GM12878 (cell line): ENCODE data around the gene GABRG2. TPM values are rescaled to one million over a fixed set of nuclear protein-coding genes. Genes with fewer than 3 reads are reported as not detected.

Experiments
- ATAC-seq: fragments of 200-7000 bp; cut with Tn5 transposase; 3 replicates; pipeline ENCODE4 v1.9.1; 2020; ENCODE audit warnings: mild to moderate bottlenecking, moderate library complexity
- BruUV-seq: library from RNA; stranded (reverse); fragments of 400-500 nt; replicated peaks from 2 replicates; lab custom pipeline; 2021; lab: Mats Ljungman, UMichigan
- CTCF ChIA-PET: fragments of 300-600 bp; sonication (Branson Sonifier 250); formaldehyde crosslinking; extraction: SDS; loops from one replicate; lab custom pipeline; 2021; ENCODE audit warnings: inconsistent platforms; lab: Yijun Ruan, JAX
- POLR2A ChIA-PET: fragments of 350-600 bp; formaldehyde crosslinking; extraction: SDS; loops from one replicate; lab custom pipeline; 2021; ENCODE audit warnings: inconsistent platforms; lab: Charles Lee
- RAD21 ChIA-PET: fragments of 300-600 bp; sonication (Branson Sonifier 250); formaldehyde crosslinking; loops from one replicate; lab custom pipeline; 2023; ENCODE audit warnings: antibody characterized with exemption; ENCODE audit not compliant: unreplicated experiment; lab: Charles Lee
- SMC1A ChIA-PET: fragments of 300-600 bp; sonication (Branson Sonifier 250); formaldehyde crosslinking; loops from one replicate; lab custom pipeline; 2023; ENCODE audit not compliant: unreplicated experiment, uncharacterized antibody; lab: Charles Lee
- DNase-seq: peaks from one replicate; pipeline ENCODE4 v3.0.0-alpha.2; 2011; ENCODE audit warnings: low read depth, low spot score
- FAIRE-seq: peaks from 3 replicates; lab custom pipeline; 2011; peaks lifted over from hg19 to GRCh38; lab: Jason Lieb, UNC
- H2AFZ ChIP-seq: 2 replicates; pipeline ENCODE4 v1.6.0; 2011; ENCODE audit warnings: low read depth, low read length, control low read depth; ENCODE audit not compliant: control insufficient read depth
- H3K27ac ChIP-seq: 2 replicates; pipeline ENCODE4 v1.5.1; 2011; ENCODE audit warnings: control low read depth; ENCODE audit not compliant: control insufficient read depth, insufficient read depth
- H3K27me3 ChIP-seq, 2 experiments: replicated peaks in 1 of 2; 2 replicates each; pipeline versions ENCODE4 v1.6.0 to v1.6.1; 2011; ENCODE audit warnings: low read length in 1 of 2; ENCODE audit not compliant: control insufficient read depth in 2 of 2, insufficient read depth in 2 of 2
- H3K36me3 ChIP-seq, 2 experiments: 2 replicates each; pipeline ENCODE4 v1.5.1; 2011; ENCODE audit warnings: low read length in 1 of 2; ENCODE audit not compliant: control insufficient read depth in 2 of 2, insufficient read depth in 2 of 2
- H3K4me1 ChIP-seq: 2 replicates; pipeline ENCODE4 v1.6.1; 2011; ENCODE audit warnings: mild to moderate bottlenecking, low read length, moderate library complexity, mixed read lengths; ENCODE audit not compliant: control insufficient read depth, insufficient read depth
- H3K4me2 ChIP-seq: 2 replicates; pipeline ENCODE4 v1.6.0; 2011; ENCODE audit warnings: control low read depth; ENCODE audit not compliant: control insufficient read depth, insufficient read depth
- H3K4me3 ChIP-seq: fragments of 200-600 bp; sonication (generic); 2 replicates; pipeline ENCODE4 v1.5.1; 2016
- H3K79me2 ChIP-seq: 2 replicates; pipeline ENCODE4 v1.6.0; 2011; ENCODE audit warnings: low read length; ENCODE audit not compliant: control insufficient read depth, insufficient read depth
- H3K9ac ChIP-seq: 2 replicates; pipeline ENCODE4 v1.8.0; 2011; ENCODE audit warnings: low read length, control low read depth, mixed read lengths; ENCODE audit not compliant: control insufficient read depth, insufficient read depth
- H3K9me3 ChIP-seq: replicated peaks from 3 replicates; pipeline ENCODE4 v1.5.1; 2011; ENCODE audit warnings: mild to moderate bottlenecking, low read length; ENCODE audit not compliant: control insufficient read depth, insufficient read depth
- H4K20me1 ChIP-seq: 2 replicates; pipeline ENCODE4 v1.6.0; 2011; ENCODE audit not compliant: control insufficient read depth, insufficient read depth
- ASH2L ChIP-seq: fragments of 300-600, 200-600 bp; sonication (generic); IDR thresholded peaks from 2 replicates; pipeline ENCODE4 v1.6.1; 2017; ENCODE audit warnings: low read depth, mild to moderate bottlenecking, borderline replicate concordance
- ATF3 ChIP-seq: IDR thresholded peaks from 2 replicates; pipeline ENCODE4 v1.6.1; 2011; ENCODE audit warnings: low read depth, mild to moderate bottlenecking, low read length, moderate library complexity, borderline replicate concordance; ENCODE audit errors: extremely low read depth
- BCL11A ChIP-seq: IDR thresholded peaks from 2 replicates; pipeline ENCODE4 v1.6.1; 2011; ENCODE audit warnings: low read depth, low read length
- BHLHE40 ChIP-seq, 2 experiments: fragments of 450-650 bp in 1 of 2; IDR thresholded peaks; 2 replicates each; pipeline ENCODE4 v1.6.1; 2011 to 2017; ENCODE audit warnings: low read depth in 2 of 2, borderline replicate concordance in 1 of 2, improper control_type of control experiment in 1 of 2, low read length in 1 of 2, mild to moderate bottlenecking in 1 of 2
- CEBPB ChIP-seq, 2 experiments: fragments of 150-350 bp in 1 of 2; IDR thresholded peaks; 2 replicates each; pipeline ENCODE4 v1.6.1; 2012 to 2014; ENCODE audit warnings: low read depth in 2 of 2, low read length in 2 of 2, borderline replicate concordance in 1 of 2, inconsistent platforms in 1 of 2
- IKZF1 ChIP-seq: fragments of 450-650 bp; conservative IDR thresholded peaks from 2 replicates; pipeline ENCODE4 v1.6.1; 2017; ENCODE audit warnings: antibody characterized with exemption, mild to moderate bottlenecking
- JUNB ChIP-seq: IDR thresholded peaks from 2 replicates; pipeline ENCODE4 v1.6.1; 2016; ENCODE audit warnings: antibody characterized with exemption, mild to moderate bottlenecking
- NKRF ChIP-seq: fragments of 450-650 bp; conservative IDR thresholded peaks from 2 replicates; pipeline ENCODE4 v1.6.1; 2017; ENCODE audit warnings: mild to moderate bottlenecking, moderate library complexity
- RB1 ChIP-seq: fragments of 450-650 bp; formaldehyde crosslinking; IDR thresholded peaks from 2 replicates; pipeline ENCODE4 v1.6.1; 2017; ENCODE audit warnings: mild to moderate bottlenecking, borderline replicate concordance
- RELA ChIP-seq: fragments of 450-650 bp; IDR thresholded peaks from 2 replicates; pipeline ENCODE4 v1.8.0; 2014; ENCODE audit warnings: borderline replicate concordance; ENCODE audit not compliant: partially characterized antibody
- SMC3 ChIP-seq: IDR thresholded peaks from 2 replicates; pipeline ENCODE4 v1.6.1; 2011; ENCODE audit warnings: low read length, improper control_type of control experiment, borderline replicate concordance
- SUPT20H ChIP-seq: IDR thresholded peaks from 2 replicates; pipeline ENCODE4 v1.6.1; 2011; ENCODE audit warnings: low read depth, mild to moderate bottlenecking, low read length, moderate library complexity, borderline replicate concordance; ENCODE audit not compliant: control insufficient read depth
- TAF1 ChIP-seq: IDR thresholded peaks from 2 replicates; pipeline ENCODE4 v1.6.1; 2011; ENCODE audit warnings: mild to moderate bottlenecking, low read depth, low read length, borderline replicate concordance
- TCF3 ChIP-seq: IDR thresholded peaks from 2 replicates; pipeline ENCODE4 v1.6.1; 2012; ENCODE audit warnings: low read depth, mild to moderate bottlenecking, low read length, borderline replicate concordance; ENCODE audit not compliant: insufficient read depth
- ZNF622 ChIP-seq: fragments of 450-650 bp; IDR thresholded peaks from 2 replicates; pipeline ENCODE4 v1.6.1; 2017; ENCODE audit warnings: mild to moderate bottlenecking, inconsistent platforms
- WGBS: methylation state at CpG from one replicate; pipeline ENCODE4 v1.1.6; 2016; ENCODE audit warnings: low lambda C conversion rate; ENCODE audit not compliant: insufficient replicate concordance, insufficient coverage; ENCODE audit errors: missing lambda C conversion rate; 5-methylcytosine and 5-hydroxymethylcytosine counted together
- in situ Hi-C: fragments of 300-500 bp; cut with MboI; formaldehyde crosslinking; loops from 9 replicates; pipeline ENCODE4 v1.14.3; 2018; ENCODE audit warnings: mixed read lengths
- intact Hi-C: fragments of 100-400 bp; cut with micrococcal nuclease; formaldehyde crosslinking; loops from one replicate; pipeline ENCODE4 v1.14.2; 2022; ENCODE audit not compliant: unreplicated experiment
- polyA plus RNA-seq, 11 experiments: library from polyadenylated mRNA; depleted of rRNA in 4 of 11; unstranded in 6 of 11; stranded (reverse) in 5 of 11; fragments of >200 nt; fragmentation: Nextera tagmentation in 4 of 11; fragmentation: Illumina TruSeq in 1 of 11; extraction: Ambion mirVana in 4 of 11; extraction: Trizol in 1 of 11; gene quantifications; 1 replicate in 1 of 11; 2 replicates in 10 of 11; pipeline versions ENCODE4 v1.2.1 to v1.2.3, GENCODE V29; 2011 to 2016; ENCODE audit warnings: inconsistent platforms in 2 of 11, missing spikeins in 2 of 11, low read depth in 1 of 11
- total RNA-seq, 4 experiments: library from RNA; depleted of rRNA in 3 of 4; stranded (reverse); fragments of >200 nt in 3 of 4; fragmentation: Illumina TruSeq in 1 of 4; extraction: Trizol in 1 of 4; gene quantifications; 2 replicates each; pipeline versions ENCODE4 v1.2.1 to v1.2.3, GENCODE V29; 2013 to 2021
- TF ChIP-seq, protein P1 (sequence below): fragments of 450-650 bp; formaldehyde crosslinking; IDR thresholded peaks from 2 replicates; pipeline ENCODE4 v1.4.0; 2020; ENCODE audit warnings: mild to moderate bottlenecking, moderate library complexity
- TF ChIP-seq, protein P2 (sequence below): fragments of 450-650 bp; IDR thresholded peaks from 2 replicates; pipeline ENCODE4 v1.6.1; 2016; ENCODE audit warnings: mild to moderate bottlenecking

The GABRG2 gene
- total and polyA plus RNA-seq, 10 of the 15 experiments (the other 5 are each of a cell fraction or from before 2014, with no cell fraction given): 0.34 TPM; not detected in 9

GRCh38 chr5:162202285-162202880 is 134.8 kb downstream of the GABRG2 start:
- TF ChIP-seq IKZF1: no peak
- no peak for TF ChIP-seq BCL11A
- no peak for TF ChIP-seq TCF3
- TF ChIP-seq RB1: no peak
- TF ChIP-seq JUNB: no peak
- no peak for TF ChIP-seq SUPT20H
- TF ChIP-seq, protein P1, sequence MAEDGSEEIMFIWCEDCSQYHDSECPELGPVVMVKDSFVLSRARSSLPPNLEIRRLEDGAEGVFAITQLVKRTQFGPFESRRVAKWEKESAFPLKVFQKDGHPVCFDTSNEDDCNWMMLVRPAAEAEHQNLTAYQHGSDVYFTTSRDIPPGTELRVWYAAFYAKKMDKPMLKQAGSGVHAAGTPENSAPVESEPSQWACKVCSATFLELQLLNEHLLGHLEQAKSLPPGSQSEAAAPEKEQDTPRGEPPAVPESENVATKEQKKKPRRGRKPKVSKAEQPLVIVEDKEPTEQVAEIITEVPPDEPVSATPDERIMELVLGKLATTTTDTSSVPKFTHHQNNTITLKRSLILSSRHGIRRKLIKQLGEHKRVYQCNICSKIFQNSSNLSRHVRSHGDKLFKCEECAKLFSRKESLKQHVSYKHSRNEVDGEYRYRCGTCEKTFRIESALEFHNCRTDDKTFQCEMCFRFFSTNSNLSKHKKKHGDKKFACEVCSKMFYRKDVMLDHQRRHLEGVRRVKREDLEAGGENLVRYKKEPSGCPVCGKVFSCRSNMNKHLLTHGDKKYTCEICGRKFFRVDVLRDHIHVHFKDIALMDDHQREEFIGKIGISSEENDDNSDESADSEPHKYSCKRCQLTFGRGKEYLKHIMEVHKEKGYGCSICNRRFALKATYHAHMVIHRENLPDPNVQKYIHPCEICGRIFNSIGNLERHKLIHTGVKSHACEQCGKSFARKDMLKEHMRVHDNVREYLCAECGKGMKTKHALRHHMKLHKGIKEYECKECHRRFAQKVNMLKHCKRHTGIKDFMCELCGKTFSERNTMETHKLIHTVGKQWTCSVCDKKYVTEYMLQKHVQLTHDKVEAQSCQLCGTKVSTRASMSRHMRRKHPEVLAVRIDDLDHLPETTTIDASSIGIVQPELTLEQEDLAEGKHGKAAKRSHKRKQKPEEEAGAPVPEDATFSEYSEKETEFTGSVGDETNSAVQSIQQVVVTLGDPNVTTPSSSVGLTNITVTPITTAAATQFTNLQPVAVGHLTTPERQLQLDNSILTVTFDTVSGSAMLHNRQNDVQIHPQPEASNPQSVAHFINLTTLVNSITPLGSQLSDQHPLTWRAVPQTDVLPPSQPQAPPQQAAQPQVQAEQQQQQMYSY (CRISPR knock-in tag): no peak
- TF ChIP-seq CEBPB (IDR thresholded peaks at IDR 0.05; ENCODE audit: borderline replicate concordance in 1 of 2, low read depth in 2 of 2, low read length in 2 of 2): no peak
- TF ChIP-seq BHLHE40 (IDR thresholded peaks at IDR 0.05; ENCODE audit: borderline replicate concordance in 1 of 2, low read depth in 2 of 2, low read length in 1 of 2): no peak
- TF ChIP-seq NKRF: no peak
- no peak for TF ChIP-seq SMC3
- no peak for TF ChIP-seq TAF1
- TF ChIP-seq, protein P2, sequence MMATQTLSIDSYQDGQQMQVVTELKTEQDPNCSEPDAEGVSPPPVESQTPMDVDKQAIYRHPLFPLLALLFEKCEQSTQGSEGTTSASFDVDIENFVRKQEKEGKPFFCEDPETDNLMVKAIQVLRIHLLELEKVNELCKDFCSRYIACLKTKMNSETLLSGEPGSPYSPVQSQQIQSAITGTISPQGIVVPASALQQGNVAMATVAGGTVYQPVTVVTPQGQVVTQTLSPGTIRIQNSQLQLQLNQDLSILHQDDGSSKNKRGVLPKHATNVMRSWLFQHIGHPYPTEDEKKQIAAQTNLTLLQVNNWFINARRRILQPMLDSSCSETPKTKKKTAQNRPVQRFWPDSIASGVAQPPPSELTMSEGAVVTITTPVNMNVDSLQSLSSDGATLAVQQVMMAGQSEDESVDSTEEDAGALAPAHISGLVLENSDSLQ: no peak
- no peak for TF ChIP-seq ATF3
- no peak for TF ChIP-seq ASH2L
- no peak for TF ChIP-seq RELA
- no peak for TF ChIP-seq ZNF622
- CTCF ChIA-PET: interaction anchor here (1.0 kb wide), 1 partner anchor 1145 kb away, joined by 3 read pairs; no protein-coding TSS in a partner anchor
- BruUV-seq: no TSS peak
- DNase-seq (no peak), ATAC-seq (no peak), FAIRE-seq (no peak)
- RAD21 ChIA-PET: no interaction called here
- no peak overlapping the region for H3K4me3 ChIP-seq
- no peak overlapping the region for H3K27ac ChIP-seq
- H2AFZ ChIP-seq: no peak overlapping the region
- H4K20me1 ChIP-seq: no peaks in the 10 kb centered on the region
- no peaks in the 10 kb centered on the region for H3K4me1 ChIP-seq
- POLR2A ChIA-PET: no interaction called here
- SMC1A ChIA-PET: interaction anchor here (0.7 to 0.8 kb wide), 2 partner anchors 94 to 1206 kb away, joined by 3 read pairs; no protein-coding TSS in a partner anchor
- no peak overlapping the region for H3K4me2 ChIP-seq
- 0% methylated on average over 1 of the region's 1 CpG for WGBS
- no peaks in the 10 kb centered on the region for H3K9me3 ChIP-seq
- H3K27me3 ChIP-seq: no peaks in the 10 kb centered on the region
- no peaks in the 10 kb centered on the region for H3K79me2 ChIP-seq
- intact Hi-C loops (no loop called here), in situ Hi-C loops (loop anchor here (10.0 kb wide), 1 partner anchor 1142 kb away; no protein-coding TSS in a partner anchor)
- H3K9ac ChIP-seq: no peak overlapping the region
- no peaks in the 10 kb centered on the region for H3K36me3 ChIP-seq
